SJCRH30 (cell line): ENCODE data around the gene TINAGL1. TPM values are rescaled to one million over a fixed set of nuclear protein-coding genes. Genes with fewer than 3 reads are reported as not detected.

ENCODE experiments used
- DNase-seq, 2 experiments: peaks; one replicate each; pipeline ENCODE4 v3.0.0-alpha.2; 2015 to 2020
- H3K27ac ChIP-seq: fragments of 250-450 bp; sonication (Bioruptor Pico); 2 replicates; pipeline ENCODE4 v1.5.1; 2020; ENCODE audit warnings: mild to moderate bottlenecking, moderate library complexity
- H3K27me3 ChIP-seq: fragments of 250-450 bp; sonication (Bioruptor Pico); 2 replicates; pipeline ENCODE4 v1.5.1; 2020; ENCODE audit warnings: mild to moderate bottlenecking, moderate library complexity
- H3K36me3 ChIP-seq: fragments of 250-450 bp; sonication (Bioruptor Pico); 2 replicates; pipeline ENCODE4 v1.5.1; 2020; ENCODE audit warnings: mild to moderate bottlenecking, moderate library complexity
- H3K4me1 ChIP-seq: fragments of 250-450 bp; sonication (Bioruptor Pico); 2 replicates; pipeline ENCODE4 v1.5.1; 2020; ENCODE audit warnings: mild to moderate bottlenecking, moderate library complexity
- H3K4me3 ChIP-seq: fragments of 250-450 bp; sonication (Bioruptor Pico); 2 replicates; pipeline ENCODE4 v1.5.1; 2020; ENCODE audit warnings: mild to moderate bottlenecking, moderate library complexity
- H3K9me3 ChIP-seq: fragments of 250-450 bp; sonication (Bioruptor Pico); replicated peaks from 2 replicates; pipeline ENCODE4 v1.5.1; 2020; ENCODE audit warnings: mild to moderate bottlenecking, moderate library complexity
- total RNA-seq: library from RNA; depleted of rRNA; stranded (reverse); fragments of >200 nt; shearing (Covaris generic); gene quantifications from 2 replicates; pipeline ENCODE4 v1.2.3, GENCODE V29; 2014

The TINAGL1 gene
- total RNA-seq, 1 experiment from 2014 or later: 1.2 TPM

DNA sequence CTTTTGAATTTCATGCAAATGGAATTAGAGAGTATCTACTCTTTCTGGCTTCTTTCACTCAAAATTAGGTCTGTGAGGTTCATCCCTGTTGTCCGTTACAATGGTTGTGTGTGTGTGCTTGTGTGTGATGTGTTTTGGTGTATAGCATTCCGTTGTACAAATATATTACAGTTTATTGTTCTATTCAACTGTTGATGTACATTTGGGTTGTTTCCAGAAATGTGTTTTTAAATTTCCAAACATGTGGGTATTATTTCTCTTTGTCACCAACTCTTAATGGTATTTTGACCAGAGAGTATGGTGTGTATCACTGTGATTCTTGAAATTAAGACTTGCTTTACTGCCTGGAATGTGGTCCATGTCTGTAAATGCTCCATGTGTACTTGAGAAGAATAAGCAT lies 24.3 kb downstream of the TINAGL1 start:
- Histone ChIP-seq H3K27me3 (peaks cover 9% of the 10 kb centered on the region), H3K9me3 (no peaks in the 10 kb centered on the region), H3K27ac (no peak overlapping the region), H3K36me3 (no peaks in the 10 kb centered on the region), H3K4me3 (no peak overlapping the region), H3K4me1 (no peaks in the 10 kb centered on the region)
- DNase-seq: no peak

DNA sequence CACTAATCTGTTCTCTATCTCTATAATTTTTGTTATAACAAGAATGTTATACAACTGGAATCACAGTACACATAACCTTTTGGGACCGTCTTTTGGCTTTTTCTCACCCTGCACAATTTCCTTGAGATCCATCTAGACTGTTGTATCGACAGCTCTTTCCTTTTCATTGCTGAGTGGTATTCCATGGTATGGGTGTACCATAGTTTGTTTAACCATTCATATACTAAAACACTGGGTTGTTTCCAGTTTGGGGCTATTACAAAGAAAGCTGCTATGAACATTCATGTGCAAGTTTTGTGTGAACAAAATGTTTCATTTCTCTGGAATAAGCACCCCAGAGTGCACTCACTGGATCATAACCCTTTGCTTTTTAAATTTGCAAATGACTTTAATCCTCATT lies 25.8 kb downstream of the TINAGL1 start:
- no peaks in the 10 kb centered on the region; the same call in 1 of the 2 replicates for H3K27me3 ChIP-seq
- no peaks in the 10 kb centered on the region for H3K9me3 ChIP-seq
- H3K27ac ChIP-seq: no peak overlapping the region
- no peaks in the 10 kb centered on the region for H3K36me3 ChIP-seq
- H3K4me1 ChIP-seq: no peaks in the 10 kb centered on the region
- no peak overlapping the region for H3K4me3 ChIP-seq
- no peak for DNase-seq

DNA sequence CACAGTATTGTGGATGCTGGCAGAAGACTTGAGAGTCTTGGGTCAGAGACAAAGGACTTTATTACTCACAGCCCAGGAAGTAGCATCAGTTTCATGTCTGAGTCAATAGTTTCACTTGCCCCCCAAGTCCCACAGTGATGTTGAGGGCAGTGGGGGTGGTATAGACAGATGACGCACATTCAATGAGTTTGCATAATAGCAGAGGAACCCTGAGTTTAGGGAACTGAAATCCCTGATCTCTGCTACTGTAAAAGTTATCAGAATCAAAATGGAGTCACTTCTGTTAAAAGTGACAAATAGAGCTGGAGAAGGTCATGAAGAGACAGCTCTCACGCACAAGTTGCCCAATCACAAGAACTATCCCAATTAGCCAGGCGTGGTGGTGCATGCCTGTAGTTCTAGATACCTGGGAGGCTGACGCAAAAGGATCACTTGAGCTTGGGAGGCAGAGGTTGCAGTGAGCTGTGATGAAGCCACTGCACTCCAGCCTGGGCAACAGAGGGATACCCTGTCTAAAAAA lies 29.7 kb downstream of the TINAGL1 start:
- Histone ChIP-seq H3K9me3 (no peaks in the 10 kb centered on the region), H3K27ac (no peak overlapping the region), H3K4me1 (no peaks in the 10 kb centered on the region), H3K27me3 (no peaks in the 10 kb centered on the region; the same call in 1 of the 2 replicates), H3K4me3 (no peak overlapping the region), H3K36me3 (no peaks in the 10 kb centered on the region)
- DNase-seq: no peak

DNA sequence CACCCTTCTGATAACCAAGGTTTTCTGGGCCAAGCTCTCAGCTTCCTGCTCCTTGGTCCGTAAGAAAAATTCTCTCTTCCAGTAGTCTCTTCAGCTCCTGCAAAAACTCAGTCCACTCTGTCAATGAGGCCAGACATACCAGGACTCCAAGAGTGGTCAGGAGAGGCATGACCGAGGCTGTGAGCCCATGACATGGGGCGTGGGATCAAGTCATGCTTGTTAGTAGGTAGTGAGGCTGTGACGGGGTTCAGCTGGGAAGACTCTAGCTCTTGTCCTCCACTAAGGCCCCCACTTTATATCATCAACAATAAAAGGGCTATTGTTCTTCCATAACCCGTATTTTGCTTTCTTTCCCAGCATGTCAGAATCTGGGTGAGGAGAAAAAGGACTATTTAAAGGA lies 31.0 kb downstream of the TINAGL1 start:
- no peaks in the 10 kb centered on the region for H3K36me3 ChIP-seq
- no peak overlapping the region for H3K4me3 ChIP-seq
- H3K27me3 ChIP-seq: no peaks in the 10 kb centered on the region
- no peak overlapping the region for H3K27ac ChIP-seq
- H3K4me1 ChIP-seq: no peaks in the 10 kb centered on the region
- no peak for DNase-seq
- no peaks in the 10 kb centered on the region for H3K9me3 ChIP-seq

DNA sequence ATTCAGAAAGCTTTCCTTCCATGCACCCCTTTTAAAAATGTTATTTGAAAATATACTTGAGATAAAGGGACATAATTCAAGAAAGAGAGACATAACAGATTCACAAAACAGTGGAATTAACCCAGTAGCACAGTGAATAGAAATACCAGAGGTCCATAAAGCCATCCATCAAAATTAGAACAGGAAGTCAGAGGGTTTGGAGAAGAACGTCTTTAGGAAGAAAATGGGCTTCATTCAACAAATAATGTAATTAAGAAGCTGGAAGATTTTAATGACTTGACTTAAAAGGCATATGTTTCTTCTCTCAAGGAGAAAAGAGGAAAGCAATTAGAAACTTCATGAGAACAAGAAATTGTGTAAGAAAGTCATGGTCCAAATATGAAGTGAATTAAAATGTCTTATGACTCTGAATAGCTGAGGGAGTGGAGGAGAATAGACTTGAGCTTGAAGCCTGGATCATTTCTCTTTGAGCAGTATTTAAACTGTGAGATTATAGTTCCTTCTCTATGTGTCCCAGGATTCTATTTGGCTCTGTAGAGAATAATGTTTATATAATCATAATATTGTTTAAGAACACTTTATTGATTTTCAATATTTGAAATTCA lies 33.3 kb downstream of the TINAGL1 start:
- 0 out of 2 replicates have a peak, but pooled peaks cover 4% of the 10 kb centered on the region for H3K27me3 ChIP-seq
- no peak overlapping the region for H3K27ac ChIP-seq
- H3K4me1 ChIP-seq: no peaks in the 10 kb centered on the region
- H3K9me3 ChIP-seq: no peaks in the 10 kb centered on the region
- H3K4me3 ChIP-seq: no peak overlapping the region
- no peaks in the 10 kb centered on the region for H3K36me3 ChIP-seq
- DNase-seq: no peak

DNA sequence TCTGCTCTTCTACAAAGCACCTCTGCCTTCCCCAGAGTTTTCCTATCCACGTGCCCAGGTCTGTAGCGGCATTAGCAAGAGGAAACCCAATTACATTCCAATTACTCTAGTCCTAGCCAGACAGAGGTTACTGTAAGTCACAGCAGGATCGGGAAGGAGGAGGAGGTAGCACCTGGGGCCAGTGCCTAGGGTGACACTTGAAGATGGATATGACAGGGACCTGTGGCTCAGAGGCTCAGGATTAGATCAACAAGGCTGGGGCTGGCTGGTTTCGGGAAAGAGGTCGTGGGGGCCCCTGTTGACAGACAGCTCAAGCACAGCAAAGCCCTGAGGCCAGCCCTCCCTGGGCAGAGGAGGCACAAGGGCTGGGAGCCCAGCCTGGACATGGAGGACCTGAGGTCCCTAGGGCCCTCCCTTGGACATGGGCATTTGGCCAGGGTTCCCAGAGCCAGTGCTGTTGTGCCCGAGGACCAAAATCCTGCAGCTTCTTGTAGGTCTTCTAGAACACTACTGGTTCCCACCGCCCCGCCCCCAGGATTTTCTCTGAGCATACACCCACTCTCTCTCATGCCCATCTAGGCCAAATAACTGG lies 38.2 kb downstream of the TINAGL1 start:
- H3K27me3 ChIP-seq: peaks cover 18% of the 10 kb centered on the region; the same call in 1 of the 2 replicates
- no peak overlapping the region for H3K27ac ChIP-seq
- no peaks in the 10 kb centered on the region for H3K9me3 ChIP-seq
- no peaks in the 10 kb centered on the region for H3K4me1 ChIP-seq
- H3K4me3 ChIP-seq: no peak overlapping the region
- no peaks in the 10 kb centered on the region for H3K36me3 ChIP-seq
- DNase-seq: no peak

DNA sequence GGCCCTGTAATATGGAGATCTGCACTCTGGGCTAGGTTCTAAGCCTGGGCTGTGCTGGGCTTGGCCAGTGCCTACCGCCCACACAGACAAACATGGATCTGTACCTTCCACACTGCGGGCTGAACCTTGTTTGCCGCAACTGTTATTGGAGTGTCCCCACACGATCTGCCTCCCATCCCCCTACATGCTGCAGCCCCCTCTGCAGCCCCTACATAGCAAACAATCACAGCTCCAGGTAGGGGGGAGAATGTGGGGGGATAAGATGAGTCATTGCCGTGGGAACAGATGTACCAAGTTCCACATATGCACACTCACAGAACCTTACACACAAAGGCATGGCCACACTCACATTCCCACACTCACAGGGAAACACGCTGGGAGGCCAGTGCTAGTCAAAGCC lies 39.1 kb downstream of the TINAGL1 start:
- H3K27me3 ChIP-seq: peaks cover 18% of the 10 kb centered on the region; the same call in 1 of the 2 replicates
- H3K9me3 ChIP-seq: no peaks in the 10 kb centered on the region
- H3K36me3 ChIP-seq: no peaks in the 10 kb centered on the region
- no peak overlapping the region for H3K4me3 ChIP-seq
- H3K27ac ChIP-seq: no peak overlapping the region
- no peak for DNase-seq
- no peaks in the 10 kb centered on the region for H3K4me1 ChIP-seq

DNA sequence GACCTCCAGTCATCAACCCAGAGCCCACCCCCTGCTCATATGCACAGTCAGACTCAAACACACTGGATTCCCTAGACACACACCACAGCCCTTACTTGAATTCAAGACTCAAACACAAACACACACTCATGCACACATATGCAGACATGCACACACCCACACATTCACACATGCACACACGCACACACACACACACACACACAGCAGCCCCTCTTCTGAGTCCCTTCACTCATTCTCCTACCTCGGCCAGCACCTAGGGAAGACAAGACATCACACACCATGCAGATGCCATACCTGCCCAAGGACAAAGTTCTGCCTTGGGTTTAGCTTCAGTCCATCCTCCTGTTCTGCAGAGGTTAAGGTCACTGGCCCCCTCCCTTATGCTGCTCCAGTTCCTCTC lies 39.6 kb downstream of the TINAGL1 start:
- no peaks in the 10 kb centered on the region for H3K36me3 ChIP-seq
- peaks cover 18% of the 10 kb centered on the region; the same call in 1 of the 2 replicates for H3K27me3 ChIP-seq
- no peaks in the 10 kb centered on the region for H3K4me1 ChIP-seq
- DNase-seq: no peak
- no peak overlapping the region for H3K4me3 ChIP-seq
- no peak overlapping the region for H3K27ac ChIP-seq
- no peaks in the 10 kb centered on the region for H3K9me3 ChIP-seq

DNA sequence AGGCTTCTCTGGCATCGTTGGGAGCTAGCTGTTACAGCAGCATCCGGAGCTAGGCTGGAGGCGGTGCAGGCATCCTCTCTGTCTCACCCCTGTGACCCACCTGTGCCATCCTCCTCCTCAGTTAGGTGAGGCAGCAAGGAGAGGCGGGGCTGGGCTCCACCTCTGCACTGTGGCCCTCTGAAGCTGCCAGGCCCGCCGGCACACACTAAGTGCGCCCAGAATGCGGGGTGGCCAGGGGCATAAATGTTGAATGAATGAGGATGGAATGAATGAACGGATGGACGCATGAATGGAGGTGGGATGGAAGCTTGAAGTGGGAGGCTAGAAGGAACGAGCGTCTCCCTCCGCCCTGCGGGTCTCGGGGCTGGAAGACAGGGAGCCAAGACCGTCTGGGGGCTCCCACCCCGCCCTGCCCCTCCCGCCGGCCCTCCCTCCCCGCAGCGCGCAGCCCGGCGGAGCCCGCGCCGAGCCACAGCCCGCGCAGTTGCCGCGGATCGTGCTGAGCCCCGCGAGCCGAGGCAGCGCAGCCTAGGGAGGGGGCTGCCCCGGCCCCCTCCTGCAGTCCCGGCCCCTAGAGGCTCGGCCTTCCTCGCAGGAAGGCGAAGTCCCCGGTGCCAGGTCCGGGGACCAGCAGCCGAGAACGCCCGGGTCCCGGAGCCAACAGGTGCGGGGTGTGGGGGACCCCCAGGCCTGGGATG lies 41.1 kb downstream of the TINAGL1 start, which contains the start of gene HCRTR1:
TSS of gene HCRTR1 (plus strand) at position 472 of the 698 bp plus-strand sequence. CDS start 1,504 bp downstream, outside the sequence.
- Histone ChIP-seq H3K4me3 (peak within 1 kb of the TSS; percentile 47), H3K4me1 (no peaks in the 10 kb centered on the region), H3K9me3 (no peaks in the 10 kb centered on the region), H3K27ac (no peak within 1 kb of the TSS), H3K36me3 (no peaks in the 10 kb centered on the region), H3K27me3 (peaks cover 18% of the 10 kb centered on the region; the same call in 1 of the 2 replicates)
- DNase-seq: no peak

DNA sequence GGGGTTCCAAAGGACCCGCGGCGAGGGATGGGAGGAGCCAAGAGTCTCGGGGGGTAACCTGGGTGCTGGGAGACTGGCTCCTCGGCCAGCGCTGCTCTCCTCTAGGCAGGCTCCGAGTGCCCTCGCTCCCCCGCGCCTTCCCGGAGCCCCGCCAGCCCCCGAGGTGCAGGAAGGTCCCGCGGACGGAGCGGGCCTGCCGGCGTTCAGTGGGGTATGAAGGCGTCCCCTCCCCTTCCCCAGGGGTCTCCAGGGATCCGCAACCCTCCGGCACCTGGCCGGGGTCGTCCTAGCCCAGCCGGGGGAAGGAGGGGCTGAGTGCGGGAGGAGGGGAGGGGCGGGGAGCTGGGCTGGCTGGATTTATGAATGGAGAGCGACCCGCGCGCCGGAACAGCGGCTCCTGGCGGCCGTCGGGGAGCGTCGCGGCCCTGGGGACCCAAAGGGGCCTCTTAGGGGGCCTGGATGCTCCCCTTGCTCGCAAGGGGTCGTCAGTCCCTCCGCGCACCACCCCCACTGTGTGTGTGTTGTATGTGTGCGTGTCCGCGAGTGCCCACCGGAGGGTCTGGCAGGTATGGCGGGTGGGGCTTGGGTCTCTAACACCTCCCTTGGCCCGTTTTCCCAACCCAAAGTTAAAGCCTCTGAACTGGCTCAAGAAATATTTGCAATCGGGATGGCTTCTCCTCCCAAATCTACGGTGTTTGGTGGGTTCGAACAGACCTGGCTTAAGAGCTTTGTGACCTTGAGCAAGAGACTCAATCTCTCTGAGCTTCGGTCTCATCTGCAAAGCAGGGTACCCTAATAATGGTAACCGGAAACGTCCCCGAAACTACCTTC lies 41.8 kb downstream of the TINAGL1 start:
- DNase-seq: peak; percentile 48 to 63
- Histone ChIP-seq H3K27me3 (peaks cover 18% of the 10 kb centered on the region; the same call in 1 of the 2 replicates), H3K36me3 (no peaks in the 10 kb centered on the region), H3K4me3 (peak overlapping the region; percentile 47), H3K4me1 (no peaks in the 10 kb centered on the region), H3K9me3 (no peaks in the 10 kb centered on the region), H3K27ac (no peak overlapping the region)

DNA sequence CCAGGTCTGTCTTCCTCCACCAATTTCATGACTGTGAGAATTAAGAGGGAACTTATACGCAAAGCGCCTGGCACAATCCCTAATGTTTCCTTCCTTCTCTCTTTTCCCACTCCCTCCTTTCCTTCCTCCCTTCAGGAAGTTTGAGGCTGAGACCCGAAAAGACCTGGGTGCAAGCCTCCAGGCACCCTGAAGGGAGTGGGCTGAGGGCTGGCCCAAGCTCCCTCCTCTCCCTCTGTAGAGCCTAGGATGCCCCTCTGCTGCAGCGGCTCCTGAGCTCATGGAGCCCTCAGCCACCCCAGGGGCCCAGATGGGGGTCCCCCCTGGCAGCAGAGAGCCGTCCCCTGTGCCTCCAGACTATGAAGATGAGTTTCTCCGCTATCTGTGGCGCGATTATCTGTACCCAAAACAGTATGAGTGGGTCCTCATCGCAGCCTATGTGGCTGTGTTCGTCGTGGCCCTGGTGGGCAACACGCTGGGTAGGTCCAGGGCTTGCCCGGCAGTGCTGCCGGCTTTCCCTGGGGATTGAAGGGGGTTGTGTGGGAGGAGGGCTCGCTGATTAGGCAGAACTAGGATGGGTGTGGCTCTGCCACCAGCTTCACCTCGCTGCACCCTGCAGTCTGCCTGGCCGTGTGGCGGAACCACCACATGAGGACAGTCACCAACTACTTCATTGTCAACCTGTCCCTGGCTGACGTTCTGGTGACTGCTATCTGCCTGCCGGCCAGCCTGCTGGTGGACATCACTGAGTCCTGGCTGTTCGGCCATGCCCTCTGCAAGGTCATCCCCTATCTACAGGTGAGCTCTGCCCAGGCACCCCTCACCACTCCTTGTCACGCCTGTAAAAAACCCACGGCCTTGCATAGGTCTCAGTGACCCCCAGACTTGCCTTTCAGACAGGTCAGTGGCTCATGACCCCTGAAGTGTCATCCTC lies 42.9 kb downstream of the TINAGL1 start:
- H3K27ac ChIP-seq: no peak overlapping the region
- H3K4me1 ChIP-seq: no peaks in the 10 kb centered on the region
- H3K36me3 ChIP-seq: no peaks in the 10 kb centered on the region
- H3K27me3 ChIP-seq: peaks cover 18% of the 10 kb centered on the region; the same call in 1 of the 2 replicates
- H3K9me3 ChIP-seq: no peaks in the 10 kb centered on the region
- no peak for DNase-seq
- H3K4me3 ChIP-seq: no peak overlapping the region

DNA sequence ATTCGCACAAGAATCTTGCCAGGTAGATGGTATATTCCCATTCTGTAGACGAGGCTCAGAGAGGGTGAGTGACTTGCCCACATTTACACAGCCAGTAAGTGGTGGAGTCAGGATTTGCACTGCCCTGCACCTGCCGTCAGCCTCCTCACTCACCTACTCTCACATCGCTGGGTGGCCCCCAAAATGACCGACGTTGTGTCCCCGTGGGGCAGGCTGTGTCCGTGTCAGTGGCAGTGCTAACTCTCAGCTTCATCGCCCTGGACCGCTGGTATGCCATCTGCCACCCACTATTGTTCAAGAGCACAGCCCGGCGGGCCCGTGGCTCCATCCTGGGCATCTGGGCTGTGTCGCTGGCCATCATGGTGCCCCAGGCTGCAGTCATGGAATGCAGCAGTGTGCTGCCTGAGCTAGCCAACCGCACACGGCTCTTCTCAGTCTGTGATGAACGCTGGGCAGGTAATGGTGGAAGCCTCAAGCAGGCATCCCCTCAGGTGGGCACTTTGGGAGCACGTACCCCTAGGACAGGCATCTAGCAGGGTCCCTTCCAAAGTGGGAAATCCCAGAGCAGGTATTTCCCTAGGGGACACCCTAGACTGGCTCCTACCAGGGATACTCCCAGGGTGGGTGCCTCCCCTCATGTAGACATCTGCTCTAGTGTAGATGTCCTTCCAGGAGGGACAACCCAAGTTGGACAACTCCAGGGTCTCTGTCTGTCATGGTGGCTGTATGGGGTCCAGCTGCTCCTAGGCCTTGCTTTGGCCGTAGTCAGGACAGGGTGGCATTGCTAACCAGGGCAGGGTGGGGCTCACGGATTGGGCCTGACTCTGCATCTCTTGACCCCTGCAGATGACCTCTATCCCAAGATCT lies 44.5 kb downstream of the TINAGL1 start:
- no peak overlapping the region for H3K27ac ChIP-seq
- H3K4me1 ChIP-seq: no peaks in the 10 kb centered on the region; the same call in 1 of the 2 replicates
- DNase-seq: no peak
- H3K9me3 ChIP-seq: no peaks in the 10 kb centered on the region
- no peaks in the 10 kb centered on the region for H3K36me3 ChIP-seq
- no peak overlapping the region for H3K4me3 ChIP-seq
- H3K27me3 ChIP-seq: peaks cover 8% of the 10 kb centered on the region; the same call in 1 of the 2 replicates

DNA sequence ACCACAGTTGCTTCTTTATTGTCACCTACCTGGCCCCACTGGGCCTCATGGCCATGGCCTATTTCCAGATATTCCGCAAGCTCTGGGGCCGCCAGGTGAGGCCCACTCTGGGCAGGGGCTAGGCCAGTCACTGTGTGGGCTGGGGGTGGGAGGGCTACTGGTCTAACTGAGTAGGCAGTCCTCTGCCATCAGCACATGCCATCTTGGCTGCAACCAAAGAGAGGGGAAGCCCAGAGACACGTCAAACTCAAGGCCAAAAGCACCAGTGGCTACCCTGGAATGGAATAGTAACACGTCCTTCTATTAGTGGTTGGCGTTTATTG lies 45.1 kb downstream of the TINAGL1 start:
- no peak for DNase-seq
- Histone ChIP-seq H3K27ac (no peak overlapping the region), H3K4me3 (no peak overlapping the region)

More for the DNA sequence above, 45.1 kb downstream of the TINAGL1 start:
- no peaks in the 10 kb centered on the region for H3K9me3 ChIP-seq
- H3K27me3 ChIP-seq: 0 out of 2 replicates have a peak, but pooled peaks cover 8% of the 10 kb centered on the region
- H3K36me3 ChIP-seq: no peaks in the 10 kb centered on the region
- H3K4me1 ChIP-seq: peaks cover 4% of the 10 kb centered on the region; the same call in 1 of the 2 replicates
